Neural progenitor cell (in vitro differentiated cells): ENCODE results near the gene ABCB6.

ENCODE experiments used
- CTCF ChIP-seq: fragments of 200-600 bp; sonication (generic); IDR thresholded peaks from 2 replicates; pipeline ENCODE4 v1.5.1; 2017; ENCODE audit warnings: antibody characterized with exemption, mild to moderate bottlenecking
- EZH2 ChIP-seq: fragments of 200-600 bp; sonication (generic); IDR thresholded peaks from 2 replicates; pipeline ENCODE4 v1.6.1; 2017; ENCODE audit warnings: antibody characterized with exemption, mild to moderate bottlenecking, moderate library complexity
- EZH2phosphoT487 ChIP-seq: fragments of 200-600 bp; sonication (generic); IDR thresholded peaks from 2 replicates; pipeline ENCODE4 v1.6.1; 2017; ENCODE audit warnings: antibody characterized with exemption

DNA sequence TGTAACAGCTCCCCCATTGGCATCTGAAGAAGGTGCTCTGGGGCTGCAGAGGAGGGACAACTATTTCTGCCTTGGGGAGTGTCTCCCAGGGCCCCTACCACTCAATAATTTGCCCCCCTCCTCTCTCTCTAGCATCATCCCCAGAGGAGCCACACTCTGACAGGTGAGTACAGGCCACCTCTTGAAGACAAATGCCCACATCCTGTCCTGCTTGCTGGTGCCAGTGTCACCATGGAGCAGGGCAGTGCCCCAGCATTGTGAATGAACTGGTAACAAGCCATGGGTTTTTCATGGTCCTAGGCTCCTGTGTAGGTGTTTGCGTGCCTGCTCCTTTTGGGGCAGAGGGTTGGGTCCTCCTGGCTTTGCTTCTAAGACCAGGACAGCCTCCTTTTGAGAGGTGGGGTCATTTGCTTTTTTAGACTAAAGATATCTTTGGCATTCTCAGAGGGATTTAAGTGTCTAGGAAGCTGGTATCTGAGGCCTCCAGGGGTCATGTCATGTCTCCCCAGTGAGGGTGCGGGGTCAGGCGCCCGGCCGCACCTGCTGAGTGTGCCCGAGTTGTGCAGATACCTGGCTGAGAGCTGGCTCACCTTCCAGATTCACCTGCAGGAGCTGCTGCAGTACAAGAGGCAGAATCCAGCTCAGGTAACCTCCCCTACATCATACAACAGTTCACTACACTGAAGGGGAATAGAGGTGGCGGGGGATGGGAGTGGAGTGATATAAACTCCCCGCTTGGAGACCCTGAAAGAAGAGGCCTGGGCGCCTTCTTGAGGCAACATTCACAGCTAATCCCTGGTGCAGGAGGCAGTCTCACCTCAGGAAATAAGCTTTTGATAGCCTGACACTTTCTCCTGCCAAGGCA lies 38.9 kb downstream of the ABCB6 start:
- TF ChIP-seq EZH2 (no peak), CTCF (no peak), EZH2phosphoT487 (no peak)
